ENCODE measurements around the gene PIK3C2A. TPM values are rescaled to one million over a fixed set of nuclear protein-coding genes. Genes with fewer than 3 reads are reported as not detected.

The PIK3C2A gene
- total RNA-seq, 1 donor from 2014 or later = 84.6 TPM

- Mint-ChIP-seq H3K4me3 (ENCODE audit: unreplicated experiment) (no peak overlapping the region), H3K36me3 (ENCODE audit: low read depth, unreplicated experiment) (peaks cover 4% of the 10 kb centered on the region)
- TF ChIP-seq, protein P1, sequence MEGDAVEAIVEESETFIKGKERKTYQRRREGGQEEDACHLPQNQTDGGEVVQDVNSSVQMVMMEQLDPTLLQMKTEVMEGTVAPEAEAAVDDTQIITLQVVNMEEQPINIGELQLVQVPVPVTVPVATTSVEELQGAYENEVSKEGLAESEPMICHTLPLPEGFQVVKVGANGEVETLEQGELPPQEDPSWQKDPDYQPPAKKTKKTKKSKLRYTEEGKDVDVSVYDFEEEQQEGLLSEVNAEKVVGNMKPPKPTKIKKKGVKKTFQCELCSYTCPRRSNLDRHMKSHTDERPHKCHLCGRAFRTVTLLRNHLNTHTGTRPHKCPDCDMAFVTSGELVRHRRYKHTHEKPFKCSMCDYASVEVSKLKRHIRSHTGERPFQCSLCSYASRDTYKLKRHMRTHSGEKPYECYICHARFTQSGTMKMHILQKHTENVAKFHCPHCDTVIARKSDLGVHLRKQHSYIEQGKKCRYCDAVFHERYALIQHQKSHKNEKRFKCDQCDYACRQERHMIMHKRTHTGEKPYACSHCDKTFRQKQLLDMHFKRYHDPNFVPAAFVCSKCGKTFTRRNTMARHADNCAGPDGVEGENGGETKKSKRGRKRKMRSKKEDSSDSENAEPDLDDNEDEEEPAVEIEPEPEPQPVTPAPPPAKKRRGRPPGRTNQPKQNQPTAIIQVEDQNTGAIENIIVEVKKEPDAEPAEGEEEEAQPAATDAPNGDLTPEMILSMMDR (IDR thresholded peaks at IDR 0.05; ENCODE audit: unreplicated experiment) = no peak
Measured at GRCh38 chr11:17221968-17222367, 14.2 kb upstream of the PIK3C2A start.

GRCh38 chr11:17219016-17219415, 11.2 kb upstream of the PIK3C2A start:
- no peaks in the 10 kb centered on the region for H3K9me3 Mint-ChIP-seq (ENCODE audit: unreplicated experiment)
- no peak overlapping the region for H3K4me3 Mint-ChIP-seq (ENCODE audit: unreplicated experiment)
- no peaks in the 10 kb centered on the region for H3K36me3 Mint-ChIP-seq (ENCODE audit: low read depth, unreplicated experiment)
- H3K4me1 Mint-ChIP-seq (ENCODE audit: unreplicated experiment) = peaks cover 9% of the 10 kb centered on the region
- TF ChIP-seq, protein P1 (IDR thresholded peaks at IDR 0.05; ENCODE audit: unreplicated experiment) = no peak
- no peaks in the 10 kb centered on the region for H3K27me3 Mint-ChIP-seq (ENCODE audit: unreplicated experiment)
- no peak overlapping the region for H3K27ac Mint-ChIP-seq (ENCODE audit: unreplicated experiment)
- DNase-seq (ENCODE audit: low spot score) = no peak

More at GRCh38 chr11:17221968-17222367, 14.2 kb upstream of the PIK3C2A start:
- Mint-ChIP-seq H3K27me3 (ENCODE audit: unreplicated experiment) (peaks cover 3% of the 10 kb centered on the region), H3K4me1 (ENCODE audit: unreplicated experiment) (peaks cover 20% of the 10 kb centered on the region), H3K27ac (ENCODE audit: unreplicated experiment) (no peak overlapping the region), H3K9me3 (ENCODE audit: unreplicated experiment) (no peaks in the 10 kb centered on the region)
- no peak for DNase-seq (ENCODE audit: low spot score)

DNA sequence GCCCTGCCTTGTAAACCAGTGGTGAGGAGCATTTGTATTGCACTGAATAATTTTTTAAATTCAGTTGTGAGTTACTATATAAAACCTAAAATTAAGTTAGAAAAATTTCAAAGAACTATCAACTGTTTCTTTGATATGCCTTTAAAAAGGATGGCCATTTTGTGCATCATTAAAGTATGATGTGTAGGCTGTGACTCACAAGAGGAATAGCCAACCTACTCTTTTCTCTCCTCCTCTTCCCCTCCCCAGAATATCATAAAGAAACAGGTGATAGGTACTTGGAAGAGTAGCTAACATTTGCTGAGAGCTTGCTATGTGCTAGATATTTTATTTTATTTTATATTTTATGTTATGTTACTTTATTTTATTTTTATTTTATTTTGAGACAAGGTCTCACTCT, 10.6 kb upstream of the PIK3C2A start:
- Mint-ChIP-seq H3K4me3 (ENCODE audit: unreplicated experiment) (no peak overlapping the region), H3K4me1 (ENCODE audit: unreplicated experiment) (peaks cover 6% of the 10 kb centered on the region), H3K27me3 (ENCODE audit: unreplicated experiment) (no peaks in the 10 kb centered on the region), H3K9me3 (ENCODE audit: unreplicated experiment) (no peaks in the 10 kb centered on the region), H3K27ac (ENCODE audit: unreplicated experiment) (no peak overlapping the region), H3K36me3 (ENCODE audit: low read depth, unreplicated experiment) (no peaks in the 10 kb centered on the region)
- DNase-seq (ENCODE audit: low spot score) = no peak
- TF ChIP-seq, protein P1 (IDR thresholded peaks at IDR 0.05; ENCODE audit: unreplicated experiment) = no peak

- H3K9me3 Mint-ChIP-seq (ENCODE audit: unreplicated experiment) = no peaks in the 10 kb centered on the region
- H3K36me3 Mint-ChIP-seq (ENCODE audit: low read depth, unreplicated experiment) = peaks cover 4% of the 10 kb centered on the region
- no peak overlapping the region for H3K27ac Mint-ChIP-seq (ENCODE audit: unreplicated experiment)
- H3K4me3 Mint-ChIP-seq (ENCODE audit: unreplicated experiment) = no peak overlapping the region
- no peak for DNase-seq (ENCODE audit: low spot score)
- H3K27me3 Mint-ChIP-seq (ENCODE audit: unreplicated experiment) = no peaks in the 10 kb centered on the region
- TF ChIP-seq, protein P1 (IDR thresholded peaks at IDR 0.05; ENCODE audit: unreplicated experiment) = no peak
- H3K4me1 Mint-ChIP-seq (ENCODE audit: unreplicated experiment) = peaks cover 6% of the 10 kb centered on the region
Measured at GRCh38 chr11:17217401-17217800, 9.6 kb upstream of the PIK3C2A start.

DNA sequence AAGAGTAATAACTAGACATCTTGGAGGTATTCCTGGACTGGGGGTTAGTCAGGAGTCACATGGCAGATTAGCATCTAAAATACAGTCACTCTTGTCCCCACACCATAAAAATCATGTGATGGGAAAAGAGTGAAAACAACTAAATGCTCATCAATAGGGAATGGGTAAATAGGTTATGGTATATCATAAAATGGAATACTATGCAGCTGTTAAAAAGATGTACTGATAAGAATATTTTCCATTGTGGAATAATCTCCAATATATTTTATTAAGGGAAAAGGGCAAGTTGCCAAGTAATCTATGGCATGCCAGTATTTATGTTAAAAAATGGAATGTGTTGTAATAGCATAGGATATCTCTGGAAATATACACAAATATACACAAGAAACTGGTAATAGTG, 6.6 kb upstream of the PIK3C2A start:
- Mint-ChIP-seq H3K27me3 (ENCODE audit: unreplicated experiment) (peaks cover 4% of the 10 kb centered on the region), H3K4me3 (ENCODE audit: unreplicated experiment) (no peak overlapping the region), H3K36me3 (ENCODE audit: low read depth, unreplicated experiment) (peaks cover 4% of the 10 kb centered on the region), H3K27ac (ENCODE audit: unreplicated experiment) (no peak overlapping the region), H3K9me3 (ENCODE audit: unreplicated experiment) (no peaks in the 10 kb centered on the region), H3K4me1 (ENCODE audit: unreplicated experiment) (peaks cover 17% of the 10 kb centered on the region)
- DNase-seq (ENCODE audit: low spot score) = no peak
- TF ChIP-seq, protein P1 (IDR thresholded peaks at IDR 0.05; ENCODE audit: unreplicated experiment) = no peak

All from endothelial cell (in vitro differentiated cells).